HEK293 (cell line): ENCODE results near the gene RBP2.

Experiments used
- CTCF ChIP-seq: fragments of 450-650 bp; formaldehyde crosslinking; IDR thresholded peaks from 2 replicates; pipeline ENCODE4 v1.5.1; 2016; ENCODE audit warnings: missing biosample characterization, missing genetic modification characterization
- HOXA7 ChIP-seq: sonication (generic); formaldehyde crosslinking; IDR thresholded peaks from 2 replicates; pipeline ENCODE4 v1.8.1; 2022; ENCODE audit warnings: missing genetic modification reagents, borderline replicate concordance
- KLF1 ChIP-seq: fragments of 450-650 bp; formaldehyde crosslinking; IDR thresholded peaks from 2 replicates; pipeline ENCODE4 v1.5.1; 2016; ENCODE audit warnings: missing biosample characterization, missing genetic modification characterization
- MYNN ChIP-seq: fragments of 450-650 bp; formaldehyde crosslinking; IDR thresholded peaks from 2 replicates; pipeline ENCODE4 v1.5.1; 2016; ENCODE audit warnings: missing biosample characterization, missing genetic modification characterization, borderline replicate concordance
- TCF7L2 ChIP-seq: IDR thresholded peaks from 2 replicates; pipeline ENCODE4 v1.6.1; 2011; ENCODE audit warnings: low read depth, mild to moderate bottlenecking, inconsistent platforms, low read length, moderate library complexity, borderline replicate concordance
- ZNF501 ChIP-seq: fragments of 450-650 bp; formaldehyde crosslinking; IDR thresholded peaks from 2 replicates; pipeline ENCODE4 v1.5.1; 2016; ENCODE audit warnings: missing biosample characterization, missing genetic modification characterization
- ZNF530 ChIP-seq: fragments of 450-650 bp; formaldehyde crosslinking; IDR thresholded peaks from 2 replicates; pipeline ENCODE4 v1.5.1; 2016; ENCODE audit warnings: low read depth, missing biosample characterization, missing genetic modification characterization
- ZNF76 ChIP-seq: fragments of 450-650 bp; formaldehyde crosslinking; IDR thresholded peaks from 2 replicates; pipeline ENCODE4; 2016; ENCODE audit warnings: low read depth, missing biosample characterization, missing genetic modification characterization, borderline replicate concordance

- no peak for TF ChIP-seq KLF1 (tag by site-specific recombination)
- no peak for TF ChIP-seq ZNF501 (tag by site-specific recombination)
- no peak for TF ChIP-seq MYNN
- TF ChIP-seq TCF7L2: no peak
- TF ChIP-seq HOXA7: no peak
- TF ChIP-seq ZNF76 (tag by site-specific recombination): no peak
- TF ChIP-seq ZNF530 (tag by site-specific recombination): no peak
- no peak for TF ChIP-seq CTCF (tag by site-specific recombination)
These were observed 6.1 kb downstream of the RBP2 start for GRCh38 chr3:139470199-139470598.
